Heart left ventricle (tissue), 16 donors: ENCODE data around the gene SEMA4D. TPM values are rescaled to one million over a fixed set of nuclear protein-coding genes. Genes with fewer than 3 reads are reported as not detected.

Source experiments
- ATAC-seq, 4 donors: fragments of 200-7000 bp; cut with Tn5 transposase; one replicate each; pipeline ENCODE4 v1.9.1; 2020 to 2022; ENCODE audit warnings: moderate library complexity in 4 of 4, mild to moderate bottlenecking in 3 of 4, moderate number of reproducible peaks in 1 of 4
- DNase-seq, 5 donors: peaks; one replicate each; pipeline ENCODE4 v3.0.0-alpha.2; 2020
- H3K27ac ChIP-seq, 12 donors: fragments of 200-600 bp; sonication (generic) in 4 of 12; one replicate each; pipeline versions ENCODE4 v1.5.0 to v1.8.0; 2016 to 2022; ENCODE audit warnings: mild to moderate bottlenecking in 2 of 12
- H3K27me3 ChIP-seq, 9 donors: fragments of 200-600 bp; sonication (generic) in 2 of 9; one replicate each; pipeline versions ENCODE4 v1.5.1 to v1.8.0; 2016 to 2022; ENCODE audit warnings: mild to moderate bottlenecking in 3 of 9
- H3K36me3 ChIP-seq, 9 donors: fragments of 200-600 bp; sonication (generic) in 2 of 9; one replicate each; pipeline versions ENCODE4 v1.5.0 to v1.8.0; 2018 to 2022; ENCODE audit warnings: mild to moderate bottlenecking in 2 of 9
- H3K4me1 ChIP-seq, 12 donors: fragments of 200-600 bp; sonication (generic) in 4 of 12; one replicate each; pipeline versions ENCODE4 v1.5.0 to v1.8.0; 2016 to 2022; ENCODE audit warnings: mild to moderate bottlenecking in 3 of 12
- H3K4me3 ChIP-seq, 12 donors: fragments of 200-600 bp; sonication (generic) in 4 of 12; one replicate each; pipeline versions ENCODE4 v1.5.0 to v1.8.0; 2017 to 2022; ENCODE audit warnings: mild to moderate bottlenecking in 9 of 12, moderate library complexity in 4 of 12
- H3K9me3 ChIP-seq, 12 donors: fragments of 200-600 bp; sonication (generic) in 4 of 12; one replicate each; pipeline versions ENCODE4 v1.5.0 to v1.8.0; 2016 to 2022; ENCODE audit warnings: mild to moderate bottlenecking in 1 of 12
- POLR2A ChIP-seq, 2 donors: fragments of 450-650 bp; IDR thresholded peaks; one replicate each; pipeline ENCODE4 v1.6.1; 2017; ENCODE audit warnings: antibody characterized with exemption in 2 of 2, mild to moderate bottlenecking in 2 of 2, moderate library complexity in 2 of 2
- WGBS, 4 donors: extraction: QIAGEN DNeasy Blood & Tissue Kit in 2 of 4; methylation state at CpG; one replicate each; pipeline versions ENCODE4 v1.1.5 to v1.1.7; 2013 to 2018; 5-methylcytosine and 5-hydroxymethylcytosine counted together
- intact Hi-C, 10 donors: fragments of 100-400 bp; cut with DNase I; formaldehyde crosslinking; loops; one replicate each; pipeline versions ENCODE4 v1.11.1 to v1.14.2; 2022
- polyA plus RNA-seq, 2 donors: library from polyadenylated mRNA; stranded (reverse); fragments of 200-250 nt; gene quantifications; one replicate each; pipeline ENCODE4 v1.2.3, GENCODE V29; 2013
- total RNA-seq, 9 donors: library from RNA; depleted of rRNA in 2 of 9; stranded (reverse); fragments of >200 nt in 2 of 9; fragmentation: NEBNext Ultra II Directional in 3 of 9; extraction: Animal tissue kit (Norgen Biotek cat#: 25700) in 3 of 9; gene quantifications; one replicate each; pipeline versions ENCODE4 v1.1.0 to v1.2.4, GENCODE V29; 2016 to 2023
- TF ChIP-seq, protein P1 (sequence below), 12 donors: fragments of 200-600 bp; sonication (generic) in 4 of 12; IDR thresholded peaks; one replicate each; pipeline versions ENCODE4 v1.5.0 to v1.8.0; 2018 to 2022; ENCODE audit warnings: antibody characterized with exemption in 12 of 12, mild to moderate bottlenecking in 5 of 12
- donor health status: ischemic (EF 13 %, LVEDD 7.1; RV severe dilation, severe dysfunction).
- donor health status: healthy with polysubstance abuse.
- donor health status: DM: no; HTN: yes; CAD: no.
- donor health status: DM: no; HTN: no; CAD: no.
- donor health status: ischemic (EF 25% LVEDD 6.9; RV normal size, moderate dysfunction).
- donor health status: ischemic (EF 25% LVEDD 5.7; RV mildly dilated, moderate dysfunction).
- donor health status: healthy.
- donor health status: DM: yes; HTN: yes; CAD: no.
- donor health status: ischemic (EF 35%, LVEDD 5.7; RV mildly dilated, moderate dysfunction).
- donor health status: nonischemic (EF 11% LVEDD 7.7; RV severe dilation, severe dysfunction).
- donor health status: DM: yes; HTN: yes; CAD: no.
- donor health status: PGD.
- donor health status: ischemic (EF 29% LVEDD 5.4; RV normal size, mild dysfunction).
- donor health status: nonischemic (EF 23%, LVEDD 6.1; RV moderate dilation, normal function).

SEMA4D gene
- total and polyA plus RNA-seq, 11 donors, result 4.0 to 59.8 (median 20.2) TPM

DNA sequence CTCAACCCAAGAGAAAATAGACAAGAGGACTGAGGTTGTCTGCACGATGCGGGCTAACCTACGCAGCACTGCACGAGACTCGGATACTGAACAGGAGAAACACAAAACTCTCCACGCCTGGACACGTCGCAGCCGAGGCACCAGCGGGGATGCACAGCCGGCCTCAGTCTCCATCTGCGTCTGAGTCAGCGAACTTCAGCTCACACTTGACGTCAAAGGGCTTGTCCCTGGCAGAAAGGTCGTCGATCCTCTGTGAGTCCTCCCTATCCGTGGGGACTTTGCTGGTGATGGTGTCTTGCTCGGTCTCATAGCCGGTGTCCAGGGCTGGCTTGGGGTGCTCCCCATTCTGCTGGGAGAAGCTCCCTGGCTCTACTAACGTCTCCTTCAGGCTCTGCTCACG, 119.4 kb downstream of the SEMA4D start:
- no peak overlapping the region for H3K27ac ChIP-seq
- peaks cover 0 to 21% (median 0%) of the 10 kb centered on the region in 12 donors for H3K4me1 ChIP-seq
- no peaks in the 10 kb centered on the region for H3K9me3 ChIP-seq
- WGBS, 4 donors, result 94 to 96% (median 95%) methylated on average over 20 to 21 of the region's 21 CpGs
- intact Hi-C loops, result loop anchor here in 1 of 10 donors (5.0 kb wide), 1 partner anchor 169 kb away; no protein-coding TSS in a partner anchor
- DNase-seq (no peak), ATAC-seq (no peak)
- no peak for TF ChIP-seq POLR2A (IDR thresholded peaks at IDR 0.05)
- TF ChIP-seq, protein P1, sequence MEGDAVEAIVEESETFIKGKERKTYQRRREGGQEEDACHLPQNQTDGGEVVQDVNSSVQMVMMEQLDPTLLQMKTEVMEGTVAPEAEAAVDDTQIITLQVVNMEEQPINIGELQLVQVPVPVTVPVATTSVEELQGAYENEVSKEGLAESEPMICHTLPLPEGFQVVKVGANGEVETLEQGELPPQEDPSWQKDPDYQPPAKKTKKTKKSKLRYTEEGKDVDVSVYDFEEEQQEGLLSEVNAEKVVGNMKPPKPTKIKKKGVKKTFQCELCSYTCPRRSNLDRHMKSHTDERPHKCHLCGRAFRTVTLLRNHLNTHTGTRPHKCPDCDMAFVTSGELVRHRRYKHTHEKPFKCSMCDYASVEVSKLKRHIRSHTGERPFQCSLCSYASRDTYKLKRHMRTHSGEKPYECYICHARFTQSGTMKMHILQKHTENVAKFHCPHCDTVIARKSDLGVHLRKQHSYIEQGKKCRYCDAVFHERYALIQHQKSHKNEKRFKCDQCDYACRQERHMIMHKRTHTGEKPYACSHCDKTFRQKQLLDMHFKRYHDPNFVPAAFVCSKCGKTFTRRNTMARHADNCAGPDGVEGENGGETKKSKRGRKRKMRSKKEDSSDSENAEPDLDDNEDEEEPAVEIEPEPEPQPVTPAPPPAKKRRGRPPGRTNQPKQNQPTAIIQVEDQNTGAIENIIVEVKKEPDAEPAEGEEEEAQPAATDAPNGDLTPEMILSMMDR (IDR thresholded peaks at IDR 0.05), result no peak
- H3K4me3 ChIP-seq, result no peak overlapping the region
- peaks cover 0 to 60% (median 2%) of the 10 kb centered on the region in 9 donors for H3K36me3 ChIP-seq
- no peaks in the 10 kb centered on the region for H3K27me3 ChIP-seq

DNA sequence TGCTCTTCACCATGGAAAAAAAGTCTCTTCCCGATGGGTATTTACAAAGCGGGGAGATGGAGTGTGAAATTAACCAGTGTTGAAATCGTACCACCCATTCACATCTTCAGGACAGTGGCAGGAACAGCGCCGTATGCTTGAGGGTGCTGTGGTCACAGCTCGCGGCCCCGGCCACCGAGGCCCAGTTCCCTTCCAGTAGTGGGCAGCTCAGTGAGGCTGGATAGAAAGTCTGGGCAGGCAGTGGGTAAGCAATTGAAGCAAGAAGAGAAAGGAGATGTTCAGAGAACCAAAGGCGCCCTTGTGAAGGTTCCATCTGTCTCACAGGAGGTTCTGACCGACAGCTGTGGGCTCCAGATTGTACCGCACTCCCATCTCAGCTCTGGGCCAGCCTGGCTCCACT, 120.5 kb downstream of the SEMA4D start:
- Histone ChIP-seq H3K4me1 (peaks cover 0 to 21% (median 0%) of the 10 kb centered on the region in 12 donors), H3K9me3 (no peaks in the 10 kb centered on the region), H3K36me3 (peaks cover 0 to 49% (median 2%) of the 10 kb centered on the region in 9 donors), H3K4me3 (no peak overlapping the region), H3K27ac (no peak overlapping the region), H3K27me3 (no peaks in the 10 kb centered on the region)
- ATAC-seq, result no peak
- WGBS, 4 donors, result 92 to 94% (median 92%) methylated on average over 12 of the region's 12 CpGs
- no peak for DNase-seq
- intact Hi-C loops, result loop anchor here in 1 of 10 donors (5.0 kb wide), 1 partner anchor 170 kb away; no protein-coding TSS in a partner anchor
- TF ChIP-seq, protein P1 (IDR thresholded peaks at IDR 0.05), result no peak
- TF ChIP-seq POLR2A (IDR thresholded peaks at IDR 0.05), result no peak

DNA sequence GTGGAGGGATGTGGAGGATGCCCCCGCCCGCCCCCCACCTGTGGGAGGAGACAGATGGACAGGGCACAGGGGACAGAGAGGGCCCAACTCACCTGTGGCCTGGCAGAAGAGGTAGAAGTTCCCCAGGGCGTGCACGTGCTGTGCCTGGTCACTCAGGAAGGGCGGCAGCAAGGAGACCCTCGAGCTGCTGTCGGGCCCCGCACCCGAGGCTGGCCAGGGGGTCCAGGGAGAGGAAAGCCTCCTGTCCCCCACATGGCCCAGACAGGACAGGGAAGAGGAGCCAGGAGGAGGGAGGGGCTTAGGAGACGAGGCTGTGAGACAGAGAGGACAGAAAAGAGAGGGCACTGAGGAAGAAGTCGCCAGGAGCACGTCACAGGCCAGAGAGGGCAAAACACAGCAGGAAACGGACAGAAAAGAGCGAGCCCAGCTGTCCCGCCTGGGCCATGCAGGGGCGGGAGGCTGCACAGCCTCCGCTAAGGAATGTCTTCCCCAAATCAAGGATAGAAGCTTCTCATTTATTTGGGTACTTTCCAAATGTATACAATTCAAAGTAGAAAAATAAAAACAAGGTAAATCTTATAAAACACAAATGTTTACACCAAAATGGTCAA, 121.1 kb downstream of the SEMA4D start:
- Histone ChIP-seq H3K36me3 (peaks cover 0 to 43% (median 2%) of the 10 kb centered on the region in 9 donors), H3K27ac (no peak overlapping the region), H3K9me3 (no peaks in the 10 kb centered on the region), H3K27me3 (no peaks in the 10 kb centered on the region), H3K4me3 (no peak overlapping the region), H3K4me1 (peaks cover 0 to 21% (median 0%) of the 10 kb centered on the region in 12 donors)
- WGBS, 4 donors, result 85 to 89% (median 87%) methylated on average over 17 of the region's 17 CpGs
- no peak for TF ChIP-seq POLR2A (IDR thresholded peaks at IDR 0.05)
- TF ChIP-seq, protein P1 (IDR thresholded peaks at IDR 0.05), result no peak
- ATAC-seq (no peak), DNase-seq (no peak)
- intact Hi-C loops, result loop anchor here in 1 of 10 donors (5.0 kb wide), 1 partner anchor 170 kb away; no protein-coding TSS in a partner anchor

DNA sequence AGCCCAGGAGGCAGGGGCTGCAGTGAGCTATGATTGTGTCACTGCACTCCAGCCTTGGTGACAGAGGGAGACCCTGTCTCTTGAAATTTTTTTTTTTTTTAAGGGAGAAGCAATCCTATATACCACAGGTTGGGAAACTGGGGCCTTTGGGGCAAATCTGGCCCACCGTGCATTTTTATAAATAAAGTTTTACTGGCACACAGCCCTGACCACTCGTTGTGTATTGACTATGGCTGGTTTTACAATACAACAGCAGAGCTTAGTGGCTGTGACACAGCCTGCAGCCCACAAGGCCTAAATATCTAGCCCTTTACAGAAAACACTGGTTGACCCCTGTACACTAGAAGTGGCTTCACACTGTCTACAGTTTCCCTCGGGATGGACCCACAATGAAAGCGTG, 121.6 kb downstream of the SEMA4D start:
- Histone ChIP-seq H3K9me3 (no peaks in the 10 kb centered on the region), H3K4me3 (no peak overlapping the region), H3K27me3 (no peaks in the 10 kb centered on the region), H3K36me3 (peaks cover 0 to 38% (median 2%) of the 10 kb centered on the region in 9 donors), H3K27ac (no peak overlapping the region), H3K4me1 (peaks cover 0 to 21% (median 0%) of the 10 kb centered on the region in 12 donors)
- intact Hi-C loops, result loop anchor here in 1 of 10 donors (5.0 kb wide), 1 partner anchor 171 kb away; no protein-coding TSS in a partner anchor
- ATAC-seq (no peak), DNase-seq (no peak)
- no peak for TF ChIP-seq POLR2A (IDR thresholded peaks at IDR 0.05)
- 89 to 93% (median 91%) methylated on average over 4 of the region's 4 CpGs for WGBS, 4 donors
